Osteocyte (in vitro differentiated cells): ENCODE results near the gene CENPC. TPM values are rescaled to one million over a fixed set of nuclear protein-coding genes. Genes with fewer than 3 reads are reported as not detected.

ENCODE experiments used
- DNase-seq: peaks from one replicate; pipeline ENCODE4 v3.0.0; 2021; ENCODE audit warnings: mixed read lengths; ENCODE audit not compliant: unreplicated experiment; ENCODE audit errors: extremely low spot score
- H3K27ac Mint-ChIP-seq: one replicate; pipeline ENCODE4 v1.8.0; 2021; ENCODE audit warnings: mild to moderate bottlenecking, mixed read lengths; ENCODE audit not compliant: unreplicated experiment
- H3K27me3 Mint-ChIP-seq: one replicate; pipeline ENCODE4 v1.8.0; 2021; ENCODE audit warnings: mixed read lengths; ENCODE audit not compliant: unreplicated experiment
- H3K36me3 Mint-ChIP-seq: one replicate; pipeline ENCODE4 v1.8.0; 2021; ENCODE audit warnings: mixed read lengths; ENCODE audit not compliant: unreplicated experiment
- H3K4me1 Mint-ChIP-seq: one replicate; pipeline ENCODE4 v1.8.0; 2021; ENCODE audit warnings: mixed read lengths; ENCODE audit not compliant: unreplicated experiment
- H3K4me3 Mint-ChIP-seq: one replicate; pipeline ENCODE4 v1.8.0; 2021; ENCODE audit warnings: mild to moderate bottlenecking, moderate library complexity, mixed read lengths; ENCODE audit not compliant: unreplicated experiment
- H3K9me3 Mint-ChIP-seq: one replicate; pipeline ENCODE4 v1.8.0; 2021; ENCODE audit warnings: mixed read lengths; ENCODE audit not compliant: unreplicated experiment
- total RNA-seq: library from RNA; stranded (reverse); gene quantifications from 2 replicates; pipeline ENCODE4 v1.2.1, GENCODE V29; 2021
- TF ChIP-seq, protein P1 (sequence below): fragments of 200-600 bp; sonication (generic); IDR thresholded peaks from 2 replicates; pipeline ENCODE4 v1.5.0; 2021; ENCODE audit warnings: antibody characterized with exemption, mild to moderate bottlenecking, moderate library complexity

The CENPC gene
- total RNA-seq, 1 donor from 2014 or later: 15.8 TPM

GRCh38 chr4:67483868-67484602 lies 61.3 kb downstream of the CENPC start:
- Mint-ChIP-seq H3K4me3 (no peak overlapping the region), H3K36me3 (peaks cover 42% of the 10 kb centered on the region), H3K27ac (peak overlapping the region; percentile 74), H3K27me3 (no peaks in the 10 kb centered on the region), H3K4me1 (peaks cover 15% of the 10 kb centered on the region), H3K9me3 (peaks cover 25% of the 10 kb centered on the region)
- TF ChIP-seq, protein P1, sequence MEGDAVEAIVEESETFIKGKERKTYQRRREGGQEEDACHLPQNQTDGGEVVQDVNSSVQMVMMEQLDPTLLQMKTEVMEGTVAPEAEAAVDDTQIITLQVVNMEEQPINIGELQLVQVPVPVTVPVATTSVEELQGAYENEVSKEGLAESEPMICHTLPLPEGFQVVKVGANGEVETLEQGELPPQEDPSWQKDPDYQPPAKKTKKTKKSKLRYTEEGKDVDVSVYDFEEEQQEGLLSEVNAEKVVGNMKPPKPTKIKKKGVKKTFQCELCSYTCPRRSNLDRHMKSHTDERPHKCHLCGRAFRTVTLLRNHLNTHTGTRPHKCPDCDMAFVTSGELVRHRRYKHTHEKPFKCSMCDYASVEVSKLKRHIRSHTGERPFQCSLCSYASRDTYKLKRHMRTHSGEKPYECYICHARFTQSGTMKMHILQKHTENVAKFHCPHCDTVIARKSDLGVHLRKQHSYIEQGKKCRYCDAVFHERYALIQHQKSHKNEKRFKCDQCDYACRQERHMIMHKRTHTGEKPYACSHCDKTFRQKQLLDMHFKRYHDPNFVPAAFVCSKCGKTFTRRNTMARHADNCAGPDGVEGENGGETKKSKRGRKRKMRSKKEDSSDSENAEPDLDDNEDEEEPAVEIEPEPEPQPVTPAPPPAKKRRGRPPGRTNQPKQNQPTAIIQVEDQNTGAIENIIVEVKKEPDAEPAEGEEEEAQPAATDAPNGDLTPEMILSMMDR: no peak
- DNase-seq: no peak

DNA sequence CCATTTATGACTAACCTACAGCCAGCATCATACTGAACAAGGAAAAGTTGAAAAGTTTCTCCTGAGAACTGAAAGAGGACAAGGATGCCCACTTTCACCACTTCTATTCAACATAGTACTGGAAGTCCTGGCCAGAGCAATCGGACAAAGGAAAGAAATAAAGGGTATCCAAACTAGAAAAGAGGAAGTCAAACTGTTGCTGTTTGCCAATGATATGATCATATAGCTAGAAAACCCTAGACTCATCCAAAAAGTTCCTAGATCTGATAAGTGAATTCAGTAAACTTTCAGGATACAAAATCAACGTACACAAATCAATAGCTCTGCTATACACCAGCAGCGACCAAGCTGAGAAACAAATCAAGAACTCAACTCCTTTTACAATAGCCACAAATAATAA lies 64.5 kb downstream of the CENPC start:
- no peak overlapping the region for H3K27ac Mint-ChIP-seq
- H3K4me1 Mint-ChIP-seq: peaks cover 15% of the 10 kb centered on the region
- TF ChIP-seq, protein P1: no peak
- peaks cover 65% of the 10 kb centered on the region for H3K36me3 Mint-ChIP-seq
- no peak overlapping the region for H3K4me3 Mint-ChIP-seq
- no peak for DNase-seq
- peaks cover 44% of the 10 kb centered on the region for H3K9me3 Mint-ChIP-seq
- H3K27me3 Mint-ChIP-seq: no peaks in the 10 kb centered on the region

- Mint-ChIP-seq H3K27ac (no peak overlapping the region), H3K36me3 (peaks cover 67% of the 10 kb centered on the region), H3K4me3 (no peak overlapping the region), H3K9me3 (peaks cover 32% of the 10 kb centered on the region), H3K27me3 (no peaks in the 10 kb centered on the region), H3K4me1 (no peaks in the 10 kb centered on the region)
- TF ChIP-seq, protein P1: no peak
- DNase-seq: no peak
Measured at GRCh38 chr4:67475155-67475554, 70.1 kb downstream of the CENPC start.

DNA sequence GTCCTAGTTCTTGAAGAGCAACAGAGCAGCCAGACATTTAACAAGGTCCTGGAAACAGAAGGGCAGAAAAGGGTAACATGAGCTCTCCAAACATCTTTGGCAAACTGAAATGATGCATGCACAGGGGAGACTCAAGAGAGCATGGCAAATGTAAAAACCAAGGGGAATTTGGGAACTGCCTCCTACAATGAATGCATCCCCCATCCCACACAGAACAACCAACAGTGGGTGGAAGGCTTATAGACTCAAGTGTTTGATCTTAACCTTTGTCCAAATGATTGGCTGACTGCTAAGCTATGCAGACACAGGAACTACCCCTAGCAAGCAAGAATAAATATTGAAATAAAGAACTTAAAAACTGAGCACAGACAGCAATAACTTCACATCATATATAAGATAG lies 74.4 kb downstream of the CENPC start:
- no peaks in the 10 kb centered on the region for H3K27me3 Mint-ChIP-seq
- H3K4me3 Mint-ChIP-seq: no peak overlapping the region
- H3K27ac Mint-ChIP-seq: no peak overlapping the region
- H3K4me1 Mint-ChIP-seq: no peaks in the 10 kb centered on the region
- peaks cover 48% of the 10 kb centered on the region for H3K36me3 Mint-ChIP-seq
- TF ChIP-seq, protein P1: no peak
- no peak for DNase-seq
- H3K9me3 Mint-ChIP-seq: peaks cover 5% of the 10 kb centered on the region

GRCh38 chr4:67468830-67469229 lies 76.5 kb downstream of the CENPC start:
- no peak for DNase-seq
- H3K4me3 Mint-ChIP-seq: no peak overlapping the region
- no peak overlapping the region for H3K27ac Mint-ChIP-seq
- peaks cover 36% of the 10 kb centered on the region for H3K36me3 Mint-ChIP-seq
- TF ChIP-seq, protein P1: no peak
- H3K4me1 Mint-ChIP-seq: no peaks in the 10 kb centered on the region
- H3K9me3 Mint-ChIP-seq: peaks cover 5% of the 10 kb centered on the region
- H3K27me3 Mint-ChIP-seq: no peaks in the 10 kb centered on the region
